ENCODE measurements around the gene KERA. TPM values are rescaled to one million over a fixed set of nuclear protein-coding genes. Genes with fewer than 3 reads are reported as not detected.

The KERA gene
- total and polyA plus RNA-seq, 4 donors, result 0.08 to 2.4 (median 1.3) TPM; not detected in 1

DNA sequence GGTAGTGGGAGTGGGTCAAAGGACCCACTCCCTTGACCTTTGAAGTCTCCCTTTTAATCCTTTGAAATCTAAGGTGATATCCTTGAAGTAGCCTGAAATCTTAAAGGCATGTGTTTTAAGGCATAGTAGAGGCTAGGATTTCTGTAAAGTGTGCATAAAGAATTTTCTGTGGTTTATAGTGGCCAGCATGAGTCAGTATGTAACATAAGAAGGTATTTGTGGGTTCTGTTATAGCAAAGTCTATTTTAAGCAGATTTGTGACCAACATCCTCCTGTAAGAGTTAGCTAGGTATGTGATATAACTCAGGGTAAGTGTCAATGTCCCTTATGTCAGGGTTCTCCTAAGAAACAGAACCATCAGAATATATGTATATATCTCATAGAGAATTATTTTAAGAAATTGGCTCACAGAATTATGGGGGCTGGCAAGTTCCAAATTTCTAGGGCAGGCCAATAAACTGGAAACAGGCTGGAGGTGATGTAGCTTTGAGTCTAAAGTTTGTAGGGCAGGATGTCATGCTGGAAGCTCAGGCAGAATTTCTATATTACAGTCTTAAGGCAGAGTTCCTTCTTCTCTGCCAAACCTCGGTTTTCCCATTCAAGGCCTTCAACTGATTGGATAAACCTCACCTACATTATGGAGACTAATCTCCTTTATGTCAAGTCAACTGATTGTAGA lies 34.4 kb downstream of the KERA start:
- Histone ChIP-seq H3K4me1 (ENCODE audit: control insufficient read depth, insufficient read depth, low read length) (no peaks in the 10 kb centered on the region), H3K36me3 (ENCODE audit: control insufficient read depth, insufficient read depth, low read length) (no peaks in the 10 kb centered on the region), H3K9me3 (ENCODE audit: control insufficient read depth, insufficient read depth, low read length) (no peaks in the 10 kb centered on the region), H3K27me3 (ENCODE audit: control insufficient read depth, insufficient read depth, low read length) (no peaks in the 10 kb centered on the region), H3K4me3 (ENCODE audit: low read depth, low read length) (no peak overlapping the region), H3K27ac (ENCODE audit: low read depth, low read length) (no peak overlapping the region)
- no peak for DNase-seq (ENCODE audit: low read depth in 4 of 6, low spot score in 6 of 6)
- WGBS (ENCODE audit: insufficient coverage), result no CpG with 5 or more reads among the region's 1 CpG

DNA sequence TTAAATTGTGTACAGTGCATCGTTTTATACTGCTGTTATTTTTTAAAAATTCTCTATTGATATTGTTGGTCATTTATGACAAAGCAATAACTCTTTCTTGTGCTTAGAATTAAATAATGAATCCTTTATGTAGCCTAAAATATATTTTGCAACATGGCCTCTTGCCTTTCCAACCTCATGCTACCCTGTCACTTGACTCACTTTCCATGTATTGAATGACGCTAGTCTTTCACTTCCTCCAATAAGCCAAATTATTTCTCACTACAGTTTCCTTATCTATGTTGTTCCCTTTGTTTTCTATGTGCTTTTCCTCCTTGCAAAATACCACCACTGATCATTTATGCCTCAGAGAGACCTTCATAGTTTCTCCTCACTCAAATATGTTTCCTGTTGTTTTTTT lies 36.7 kb downstream of the KERA start:
- Histone ChIP-seq H3K9me3 (ENCODE audit: control insufficient read depth, insufficient read depth, low read length) (no peaks in the 10 kb centered on the region), H3K4me3 (ENCODE audit: low read depth, low read length) (no peak overlapping the region), H3K27me3 (ENCODE audit: control insufficient read depth, insufficient read depth, low read length) (no peaks in the 10 kb centered on the region), H3K27ac (ENCODE audit: low read depth, low read length) (no peak overlapping the region), H3K4me1 (ENCODE audit: control insufficient read depth, insufficient read depth, low read length) (no peaks in the 10 kb centered on the region), H3K36me3 (ENCODE audit: control insufficient read depth, insufficient read depth, low read length) (no peaks in the 10 kb centered on the region)
- DNase-seq (ENCODE audit: low read depth in 4 of 6, low spot score in 6 of 6), result no peak
- WGBS (ENCODE audit: insufficient coverage), result 89% methylated on average over 1 of the region's 2 CpGs

DNA sequence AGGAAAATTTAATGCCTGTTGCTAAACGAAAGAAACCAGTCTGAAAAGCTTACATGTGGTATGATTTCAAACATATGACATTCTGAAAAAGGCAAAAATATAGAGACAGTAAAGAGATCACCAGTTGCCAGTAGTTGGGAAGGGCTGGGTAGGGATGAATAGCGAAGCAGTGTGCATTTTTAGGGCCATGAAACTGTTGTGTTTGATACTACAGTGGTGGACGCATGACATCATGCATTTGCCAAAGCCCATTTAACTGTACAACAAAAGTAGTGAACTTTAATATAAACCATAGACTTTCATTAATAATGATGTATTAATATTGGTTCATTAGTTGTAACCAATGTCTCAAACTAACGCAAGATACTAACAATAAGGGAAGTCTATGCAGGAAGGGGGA lies 38.4 kb downstream of the KERA start:
- no peaks in the 10 kb centered on the region for H3K4me1 ChIP-seq (ENCODE audit: control insufficient read depth, insufficient read depth, low read length)
- H3K27ac ChIP-seq (ENCODE audit: low read depth, low read length), result no peak overlapping the region
- DNase-seq (ENCODE audit: low read depth in 4 of 6, low spot score in 6 of 6), result no peak
- H3K9me3 ChIP-seq (ENCODE audit: control insufficient read depth, insufficient read depth, low read length), result no peaks in the 10 kb centered on the region
- H3K27me3 ChIP-seq (ENCODE audit: control insufficient read depth, insufficient read depth, low read length), result no peaks in the 10 kb centered on the region
- H3K4me3 ChIP-seq (ENCODE audit: low read depth, low read length), result no peak overlapping the region
- 100% methylated on average over 1 of the region's 4 CpGs for WGBS (ENCODE audit: insufficient coverage)
- no peaks in the 10 kb centered on the region for H3K36me3 ChIP-seq (ENCODE audit: control insufficient read depth, insufficient read depth, low read length)

DNA sequence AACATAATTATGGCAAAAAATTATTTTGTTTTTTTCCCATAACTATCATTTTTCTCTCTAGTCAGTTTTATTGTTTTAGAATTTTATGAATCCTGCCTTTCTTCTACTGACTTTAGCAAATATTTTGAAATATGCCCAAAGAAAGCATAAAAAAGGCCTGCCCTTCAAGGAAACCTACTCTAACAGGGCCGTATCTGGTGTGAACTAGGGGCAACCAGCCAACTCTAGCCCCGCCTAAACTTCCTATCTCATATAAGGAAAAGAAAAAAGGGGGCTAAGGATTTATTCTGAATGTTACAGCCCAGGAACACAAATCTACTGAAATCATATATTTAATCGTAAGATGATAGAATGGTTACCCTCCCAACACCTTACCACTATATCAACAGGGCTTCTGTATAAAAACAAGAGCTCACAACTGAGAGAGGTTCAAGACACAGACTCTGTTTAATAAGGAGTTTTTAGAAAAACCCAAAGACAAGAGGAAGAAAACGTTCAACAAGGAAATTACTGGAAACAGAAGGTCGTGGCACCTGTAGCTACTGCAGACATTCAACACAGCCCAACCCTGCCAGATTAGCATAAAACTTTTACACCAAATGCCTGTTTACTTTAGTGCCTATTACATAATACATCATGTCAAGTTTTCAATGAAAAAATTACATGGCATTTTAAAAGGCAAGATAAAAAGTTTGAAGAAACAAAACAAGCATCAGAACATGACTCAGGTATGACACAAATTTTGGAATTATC lies 40.1 kb downstream of the KERA start:
- Histone ChIP-seq H3K36me3 (ENCODE audit: control insufficient read depth, insufficient read depth, low read length) (no peaks in the 10 kb centered on the region), H3K27me3 (ENCODE audit: control insufficient read depth, insufficient read depth, low read length) (no peaks in the 10 kb centered on the region), H3K4me3 (ENCODE audit: low read depth, low read length) (no peak overlapping the region), H3K9me3 (ENCODE audit: control insufficient read depth, insufficient read depth, low read length) (no peaks in the 10 kb centered on the region), H3K27ac (ENCODE audit: low read depth, low read length) (no peak overlapping the region), H3K4me1 (ENCODE audit: control insufficient read depth, insufficient read depth, low read length) (no peaks in the 10 kb centered on the region)
- WGBS (ENCODE audit: insufficient coverage), result 67% methylated on average over 1 of the region's 5 CpGs
- DNase-seq (ENCODE audit: low read depth in 4 of 6, low spot score in 6 of 6), result no peak

DNA sequence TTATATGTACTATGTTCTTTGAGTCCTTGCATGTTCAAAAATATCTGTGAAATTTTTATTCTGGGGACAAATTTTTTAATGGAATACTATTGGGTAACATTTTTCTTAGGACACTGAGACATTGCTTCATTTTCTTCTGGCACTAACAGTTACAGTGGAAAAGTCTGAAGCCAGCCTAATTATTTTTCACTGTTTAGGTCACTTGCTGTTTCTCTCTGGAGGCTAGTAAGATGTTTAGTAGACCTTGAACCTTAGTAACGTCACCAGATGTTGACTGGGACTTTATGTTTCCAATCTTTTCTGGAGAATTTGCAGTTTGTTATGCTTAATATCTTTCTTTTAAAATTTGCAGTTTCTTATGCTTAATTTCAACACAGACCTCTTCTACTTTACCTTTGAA lies 40.8 kb downstream of the KERA start:
- Histone ChIP-seq H3K27ac (ENCODE audit: low read depth, low read length) (no peak overlapping the region), H3K36me3 (ENCODE audit: control insufficient read depth, insufficient read depth, low read length) (no peaks in the 10 kb centered on the region), H3K9me3 (ENCODE audit: control insufficient read depth, insufficient read depth, low read length) (no peaks in the 10 kb centered on the region), H3K4me3 (ENCODE audit: low read depth, low read length) (no peak overlapping the region), H3K4me1 (ENCODE audit: control insufficient read depth, insufficient read depth, low read length) (no peaks in the 10 kb centered on the region), H3K27me3 (ENCODE audit: control insufficient read depth, insufficient read depth, low read length) (no peaks in the 10 kb centered on the region)
- DNase-seq (ENCODE audit: low read depth in 4 of 6, low spot score in 6 of 6), result no peak
- no CpG with 5 or more reads among the region's 1 CpG for whole genome bisulfite sequencing (ENCODE audit: insufficient coverage)

DNA sequence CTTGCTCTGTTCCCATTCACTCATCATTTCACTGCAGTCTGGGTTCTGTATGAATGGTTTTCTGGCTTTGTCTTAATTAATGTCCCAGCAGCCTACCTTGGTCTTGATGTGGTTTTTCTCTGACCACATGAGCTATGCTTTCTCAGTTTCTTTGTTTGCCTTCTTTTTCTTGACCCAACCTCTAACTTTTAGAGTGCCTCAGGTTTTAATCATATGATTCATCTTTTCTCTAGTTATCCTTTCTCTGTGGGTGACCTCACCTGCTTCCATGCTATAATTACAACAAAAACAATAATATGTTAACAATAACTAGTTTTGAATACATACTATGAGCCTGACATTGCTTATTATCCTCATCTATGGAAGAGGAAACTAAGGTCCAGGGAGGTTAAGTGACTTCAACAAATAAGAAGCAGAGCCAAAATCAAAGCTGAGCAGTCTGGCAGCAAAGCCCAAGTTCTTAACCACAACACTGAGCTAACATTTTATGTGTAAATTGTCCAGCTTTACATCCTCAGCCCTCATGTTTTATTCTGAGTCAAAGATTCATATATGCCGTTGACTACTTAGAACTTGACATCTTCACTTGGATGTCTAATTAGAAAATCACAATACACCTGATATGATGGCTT lies 48.4 kb downstream of the KERA start:
- DNase-seq (ENCODE audit: low read depth in 4 of 6, low spot score in 6 of 6), result no peak
- no peaks in the 10 kb centered on the region for H3K9me3 ChIP-seq (ENCODE audit: control insufficient read depth, insufficient read depth, low read length)
- H3K27ac ChIP-seq (ENCODE audit: low read depth, low read length), result no peak overlapping the region
- no peaks in the 10 kb centered on the region for H3K4me1 ChIP-seq (ENCODE audit: control insufficient read depth, insufficient read depth, low read length)
- no peaks in the 10 kb centered on the region for H3K36me3 ChIP-seq (ENCODE audit: control insufficient read depth, insufficient read depth, low read length)
- WGBS (ENCODE audit: insufficient coverage), result 100% methylated on average over 1 of the region's 1 CpG
- H3K27me3 ChIP-seq (ENCODE audit: control insufficient read depth, insufficient read depth, low read length), result no peaks in the 10 kb centered on the region
- no peak overlapping the region for H3K4me3 ChIP-seq (ENCODE audit: low read depth, low read length)

DNA sequence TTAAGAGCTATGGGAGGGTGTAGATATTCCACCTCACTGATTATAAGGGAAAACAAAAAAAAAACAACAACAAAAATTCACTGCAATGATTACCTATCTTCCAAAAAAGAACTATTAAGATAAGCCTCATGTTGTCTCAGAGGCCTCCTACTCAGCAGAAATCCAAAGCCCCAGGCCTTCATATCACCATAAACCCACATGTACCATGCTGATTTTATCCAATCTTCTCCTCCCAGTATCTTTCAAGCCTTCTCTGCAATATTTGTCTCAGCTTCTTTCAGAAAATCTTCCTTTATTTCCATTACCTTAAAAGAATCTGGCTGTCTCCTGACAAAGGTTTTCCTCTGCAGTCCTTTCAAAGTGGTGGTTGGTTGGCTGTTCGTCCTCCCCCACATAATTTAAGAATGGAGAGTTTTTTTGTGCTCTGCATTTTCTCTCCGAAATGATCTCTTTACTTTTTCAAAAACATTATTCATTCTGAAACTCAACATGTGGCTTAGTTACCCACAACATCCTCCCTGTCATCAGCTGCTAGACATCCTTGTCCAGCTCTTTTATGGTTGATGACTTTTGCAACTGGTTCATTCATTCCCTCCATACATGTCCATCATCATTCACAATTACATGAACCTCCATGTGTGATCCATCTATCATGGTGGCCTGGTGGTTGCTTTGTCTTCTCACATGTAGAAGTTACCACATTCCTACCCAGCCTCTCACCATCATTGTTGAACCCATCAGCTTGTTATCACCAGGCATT lies 50.1 kb downstream of the KERA start:
- WGBS (ENCODE audit: insufficient coverage), result 67% methylated on average over 1 of the region's 2 CpGs
- no peaks in the 10 kb centered on the region for H3K27me3 ChIP-seq (ENCODE audit: control insufficient read depth, insufficient read depth, low read length)
- H3K27ac ChIP-seq (ENCODE audit: low read depth, low read length), result no peak overlapping the region
- DNase-seq (ENCODE audit: low read depth in 4 of 6, low spot score in 6 of 6), result no peak
- no peaks in the 10 kb centered on the region for H3K9me3 ChIP-seq (ENCODE audit: control insufficient read depth, insufficient read depth, low read length)
- H3K36me3 ChIP-seq (ENCODE audit: control insufficient read depth, insufficient read depth, low read length), result no peaks in the 10 kb centered on the region
- H3K4me1 ChIP-seq (ENCODE audit: control insufficient read depth, insufficient read depth, low read length), result no peaks in the 10 kb centered on the region
- H3K4me3 ChIP-seq (ENCODE audit: low read depth, low read length), result no peak overlapping the region

DNA sequence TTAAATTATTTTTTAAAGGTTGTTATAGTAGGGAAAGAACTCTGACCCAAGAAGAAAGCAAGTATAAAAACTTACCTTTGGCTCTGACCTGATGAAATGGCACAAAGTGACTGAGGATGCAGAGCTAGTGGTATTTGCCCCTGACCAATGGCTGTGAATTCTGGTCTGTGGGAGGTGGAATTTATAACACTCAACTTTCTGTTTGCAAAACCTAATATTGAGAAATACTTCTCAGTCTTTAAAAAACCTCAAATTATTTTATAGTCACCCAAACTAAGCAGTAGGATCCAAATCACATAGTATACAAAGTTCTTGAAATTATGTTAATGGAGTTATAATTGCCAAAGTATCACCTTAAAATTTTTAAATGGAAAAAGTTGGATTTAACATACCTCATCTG lies 53.0 kb downstream of the KERA start, which contains the start of gene EPYC:
Gene EPYC (minus strand): TSS at position 101 of the 400 bp plus-strand sequence. CDS start 2,407 bp downstream, outside the sequence.
- Histone ChIP-seq H3K4me1 (ENCODE audit: control insufficient read depth, insufficient read depth, low read length) (no peaks in the 10 kb centered on the region), H3K27me3 (ENCODE audit: control insufficient read depth, insufficient read depth, low read length) (no peaks in the 10 kb centered on the region), H3K27ac (ENCODE audit: low read depth, low read length) (no peak within 1 kb of the TSS), H3K9me3 (ENCODE audit: control insufficient read depth, insufficient read depth, low read length) (no peaks in the 10 kb centered on the region), H3K4me3 (ENCODE audit: low read depth, low read length) (no peak within 1 kb of the TSS), H3K36me3 (ENCODE audit: control insufficient read depth, insufficient read depth, low read length) (no peaks in the 10 kb centered on the region)
- no peak for DNase-seq (ENCODE audit: low read depth in 4 of 6, low spot score in 6 of 6)

DNA sequence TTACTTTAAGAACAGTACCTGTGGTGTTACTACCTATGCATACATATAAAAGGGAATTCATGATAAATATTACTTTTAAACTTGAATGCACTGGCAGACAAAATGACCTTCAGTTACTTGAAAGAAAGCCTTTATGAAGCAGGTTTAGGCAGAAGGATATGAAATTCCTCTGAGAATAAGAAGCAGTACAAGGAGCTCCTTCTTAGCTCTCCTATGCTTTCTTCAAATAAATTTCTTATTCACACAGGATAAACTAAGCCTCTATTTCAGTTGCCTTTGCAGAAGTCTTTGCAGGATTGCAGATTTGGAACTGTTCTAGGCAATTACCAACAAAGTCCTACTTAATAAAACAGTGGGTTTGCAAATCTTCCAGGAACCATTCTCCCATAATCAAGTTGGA lies 54.1 kb downstream of the KERA start:
- DNase-seq (ENCODE audit: low read depth in 4 of 6, low spot score in 6 of 6), result peak in 1 of 6 donors; percentile 23
- Histone ChIP-seq H3K9me3 (ENCODE audit: control insufficient read depth, insufficient read depth, low read length) (no peaks in the 10 kb centered on the region), H3K4me1 (ENCODE audit: control insufficient read depth, insufficient read depth, low read length) (no peaks in the 10 kb centered on the region), H3K36me3 (ENCODE audit: control insufficient read depth, insufficient read depth, low read length) (no peaks in the 10 kb centered on the region), H3K4me3 (ENCODE audit: low read depth, low read length) (no peak overlapping the region), H3K27me3 (ENCODE audit: control insufficient read depth, insufficient read depth, low read length) (no peaks in the 10 kb centered on the region), H3K27ac (ENCODE audit: low read depth, low read length) (no peak overlapping the region)

Data from spinal cord (tissue), 10 donors.